Activated CD8-positive, alpha-beta memory T cell treated with anti-CD3 and anti-CD28 coated beads, Interleukin-2, amount 50 U/mL, for 48 hours (primary cell): ENCODE data around the gene MDK.
"Not testable (repeated sequence)": the region's sequence is repeated elsewhere in the genome, so short reads cannot be mapped to it uniquely, and the experiment has no call there.

Experiments used
- DNase-seq: peaks from one replicate; pipeline ENCODE4 v3.0.0-alpha.2; 2020

MDK gene

GRCh38 chr11:46369458-46370152 lies 11.9 kb upstream of the MDK start:
- peak; percentile 84 for DNase-seq

GRCh38 chr11:46370253-46370652 lies 11.2 kb upstream of the MDK start:
- no peak for DNase-seq

GRCh38 chr11:46371262-46371661 lies 10.2 kb upstream of the MDK start:
- DNase-seq: not testable (repeated sequence)

- no peak for DNase-seq
These were observed 9.4 kb upstream of the MDK start for GRCh38 chr11:46372086-46372485.

- not testable (repeated sequence) for DNase-seq
These were observed 9.0 kb upstream of the MDK start for GRCh38 chr11:46372501-46372900.

GRCh38 chr11:46373787-46374740 lies 7.4 kb upstream of the MDK start:
- no peak for DNase-seq

GRCh38 chr11:46374815-46375214 lies 6.7 kb upstream of the MDK start:
- no peak for DNase-seq

GRCh38 chr11:46375392-46376101 lies 5.9 kb upstream of the MDK start:
- no peak for DNase-seq

GRCh38 chr11:46376258-46377050 lies 5.0 kb upstream of the MDK start:
- DNase-seq: no peak

- no peak for DNase-seq
These were observed 4.2 kb upstream of the MDK start for GRCh38 chr11:46377290-46377689.

- no peak for DNase-seq
These were observed 3.6 kb upstream of the MDK start for GRCh38 chr11:46377831-46378230.

GRCh38 chr11:46378296-46378695 lies 3.2 kb upstream of the MDK start:
- DNase-seq: no peak

- no peak for DNase-seq
These were observed 2.5 kb upstream of the MDK start for GRCh38 chr11:46378811-46379481.

GRCh38 chr11:46379482-46380293 lies 1.8 kb upstream of the MDK start:
- DNase-seq: not testable (repeated sequence)

- peak; percentile 83 for DNase-seq
These were observed 975 bp upstream of the MDK start for GRCh38 chr11:46380340-46381047.

- peak; percentile 68 for DNase-seq
These were observed 563 bp downstream of the MDK start for GRCh38 chr11:46381819-46382645.

- no peak for DNase-seq
These were observed 1.4 kb downstream of the MDK start for GRCh38 chr11:46382646-46383403.

GRCh38 chr11:46383404-46383758 lies 1.9 kb downstream of the MDK start:
- DNase-seq: no peak
